Measurements from ENCODE around the gene EDIL3. TPM values are rescaled to one million over a fixed set of nuclear protein-coding genes. Genes with fewer than 3 reads are reported as not detected.

The EDIL3 gene
- total RNA-seq, 2 experiments from 2014 or later, result not detected

DNA sequence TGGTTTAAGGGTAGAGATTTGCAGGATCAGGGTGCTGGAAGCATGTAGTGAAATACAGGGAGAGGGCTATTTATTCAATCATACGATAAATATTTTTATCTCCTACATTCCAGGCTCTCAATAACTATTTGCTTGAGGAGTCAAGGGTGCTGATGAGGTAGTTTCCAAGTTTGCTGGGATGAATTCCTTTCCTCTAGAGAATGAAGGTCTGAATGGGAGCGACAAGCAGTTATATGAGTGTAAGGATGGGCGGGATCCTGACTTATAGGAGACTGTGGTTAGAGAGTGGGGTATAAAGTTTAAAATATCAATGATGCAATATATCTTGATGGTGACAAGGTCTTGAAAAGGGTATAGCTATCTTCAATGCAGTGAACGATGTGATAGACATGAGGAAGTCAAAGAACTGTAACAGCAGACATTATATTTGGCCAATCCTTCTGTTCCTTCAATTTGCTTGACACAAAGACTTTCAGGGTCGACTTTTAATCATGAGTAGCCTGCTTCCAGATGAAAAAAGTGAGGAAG is 462.9 kb downstream of the EDIL3 start:
- no peaks in the 10 kb centered on the region for H3K36me3 Mint-ChIP-seq (ENCODE audit: low read depth)
- ATAC-seq (no peak), DNase-seq (no peak)
- POLR2A ChIA-PET, result no interaction called here
- TF ChIP-seq, protein P1, sequence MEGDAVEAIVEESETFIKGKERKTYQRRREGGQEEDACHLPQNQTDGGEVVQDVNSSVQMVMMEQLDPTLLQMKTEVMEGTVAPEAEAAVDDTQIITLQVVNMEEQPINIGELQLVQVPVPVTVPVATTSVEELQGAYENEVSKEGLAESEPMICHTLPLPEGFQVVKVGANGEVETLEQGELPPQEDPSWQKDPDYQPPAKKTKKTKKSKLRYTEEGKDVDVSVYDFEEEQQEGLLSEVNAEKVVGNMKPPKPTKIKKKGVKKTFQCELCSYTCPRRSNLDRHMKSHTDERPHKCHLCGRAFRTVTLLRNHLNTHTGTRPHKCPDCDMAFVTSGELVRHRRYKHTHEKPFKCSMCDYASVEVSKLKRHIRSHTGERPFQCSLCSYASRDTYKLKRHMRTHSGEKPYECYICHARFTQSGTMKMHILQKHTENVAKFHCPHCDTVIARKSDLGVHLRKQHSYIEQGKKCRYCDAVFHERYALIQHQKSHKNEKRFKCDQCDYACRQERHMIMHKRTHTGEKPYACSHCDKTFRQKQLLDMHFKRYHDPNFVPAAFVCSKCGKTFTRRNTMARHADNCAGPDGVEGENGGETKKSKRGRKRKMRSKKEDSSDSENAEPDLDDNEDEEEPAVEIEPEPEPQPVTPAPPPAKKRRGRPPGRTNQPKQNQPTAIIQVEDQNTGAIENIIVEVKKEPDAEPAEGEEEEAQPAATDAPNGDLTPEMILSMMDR (IDR thresholded peaks at IDR 0.05), result no peak
- H3K9me3 Mint-ChIP-seq, result no peaks in the 10 kb centered on the region
- no peak overlapping the region for H3K27ac Mint-ChIP-seq
- no peak overlapping the region for H3K4me3 Mint-ChIP-seq
- CTCF ChIA-PET, result interaction anchor here (0.5 kb wide), 1 partner anchor 216 kb away, joined by 3 read pairs; no protein-coding TSS in a partner anchor
- H3K4me1 Mint-ChIP-seq (ENCODE audit: low read depth), result no peaks in the 10 kb centered on the region
- intact Hi-C loops (cut with micrococcal nuclease), result no loop called here
- no peaks in the 10 kb centered on the region for H3K27me3 Mint-ChIP-seq

DNA sequence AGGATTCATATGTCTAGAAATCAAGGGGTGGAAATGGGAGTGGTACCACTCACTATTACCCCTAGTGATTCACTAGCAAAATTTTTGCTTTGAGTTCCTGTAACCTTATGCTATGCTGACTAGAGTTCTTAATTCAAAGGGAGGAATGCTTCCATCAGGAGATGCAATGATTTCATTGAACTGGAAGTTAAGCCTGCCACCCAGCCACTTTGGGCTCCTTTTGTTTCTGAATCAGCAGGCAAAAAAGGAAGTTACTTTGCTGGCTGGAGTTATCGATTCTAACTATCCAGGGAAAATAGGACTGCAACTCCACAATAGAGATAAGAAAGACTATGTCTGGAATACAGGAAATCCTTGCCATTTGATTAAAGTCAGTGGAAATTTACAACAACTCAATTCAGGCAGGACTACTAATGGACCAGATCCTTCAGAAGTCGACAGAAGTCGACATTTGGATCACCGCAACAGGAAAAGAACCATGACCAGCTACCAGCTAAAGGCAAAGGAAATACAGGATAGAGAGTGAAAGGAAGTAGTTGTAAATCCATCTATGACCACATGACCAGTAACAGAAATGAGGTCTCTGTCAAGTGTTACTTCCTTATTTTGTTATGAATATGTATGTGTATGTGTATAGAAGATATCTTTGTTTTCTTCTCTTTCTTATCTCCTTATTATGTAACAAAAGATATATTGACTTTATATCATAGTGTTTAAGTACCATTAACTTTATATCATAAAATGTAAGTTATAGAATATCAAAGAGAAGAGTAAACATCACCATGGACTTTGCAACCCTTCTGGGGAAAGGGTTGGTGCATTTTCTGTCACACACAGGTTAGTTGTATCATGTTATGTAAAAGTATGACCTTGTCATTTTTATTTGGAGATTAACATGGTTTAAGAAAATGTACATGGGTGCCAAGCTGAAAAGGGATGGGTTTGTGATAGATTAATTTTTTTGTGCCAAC is 465.3 kb downstream of the EDIL3 start:
- CTCF ChIA-PET, result interaction anchor here (3.0 kb wide), 1 partner anchor 8 kb away, joined by 10 read pairs; no protein-coding TSS in a partner anchor
- H3K4me3 Mint-ChIP-seq, result no peak overlapping the region
- intact Hi-C loops (cut with micrococcal nuclease), result no loop called here
- POLR2A ChIA-PET, result no interaction called here
- TF ChIP-seq, protein P1 (IDR thresholded peaks at IDR 0.05), result no peak
- no peaks in the 10 kb centered on the region for H3K27me3 Mint-ChIP-seq
- H3K9me3 Mint-ChIP-seq, result no peaks in the 10 kb centered on the region
- no peaks in the 10 kb centered on the region for H3K36me3 Mint-ChIP-seq (ENCODE audit: low read depth)
- no peak overlapping the region for H3K27ac Mint-ChIP-seq
- H3K4me1 Mint-ChIP-seq (ENCODE audit: low read depth), result no peaks in the 10 kb centered on the region
- DNase-seq, result no peak
- ATAC-seq, result no peak

DNA sequence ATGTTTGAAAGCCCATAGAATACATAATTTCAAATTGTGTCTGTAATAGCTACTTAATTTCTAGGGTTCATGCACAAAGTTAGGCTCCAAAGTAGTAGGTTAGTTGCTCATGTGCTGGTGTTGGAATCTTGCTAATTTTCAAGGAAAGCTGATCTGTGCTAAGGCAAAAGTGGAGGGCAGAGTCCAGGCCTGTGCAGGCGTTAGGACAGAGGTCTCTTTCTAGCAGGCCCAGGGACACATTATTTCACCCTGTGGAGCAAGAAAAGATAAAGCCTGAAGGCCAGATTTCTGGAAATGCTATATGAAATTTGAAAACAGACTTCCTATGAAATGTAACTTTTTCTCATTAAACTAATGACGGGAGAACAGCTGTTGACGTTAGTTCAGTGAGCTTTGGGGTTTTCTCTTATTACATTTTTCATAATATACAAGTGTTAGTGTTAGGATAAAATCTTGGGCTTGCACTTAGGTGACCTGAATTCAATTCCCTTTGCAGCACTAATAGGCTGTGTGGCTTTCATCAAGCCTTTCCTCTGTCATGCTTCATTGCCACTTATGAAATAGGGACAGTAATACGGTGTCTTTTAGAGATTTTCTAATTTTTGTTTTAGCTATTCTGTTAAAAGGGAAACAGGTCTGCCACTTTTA is 467.3 kb downstream of the EDIL3 start:
- no peaks in the 10 kb centered on the region for H3K27me3 Mint-ChIP-seq
- ChIA-PET CTCF (interaction anchor here (3.0 kb wide), 1 partner anchor 10 kb away, joined by 10 read pairs; no protein-coding TSS in a partner anchor), POLR2A (no interaction called here)
- intact Hi-C loops (cut with micrococcal nuclease), result no loop called here
- no peak for ATAC-seq
- no peaks in the 10 kb centered on the region for H3K36me3 Mint-ChIP-seq (ENCODE audit: low read depth)
- no peak overlapping the region for H3K4me3 Mint-ChIP-seq
- DNase-seq, result no peak
- TF ChIP-seq, protein P1 (IDR thresholded peaks at IDR 0.05), result no peak
- no peaks in the 10 kb centered on the region for H3K4me1 Mint-ChIP-seq (ENCODE audit: low read depth)
- H3K27ac Mint-ChIP-seq, result no peak overlapping the region
- H3K9me3 Mint-ChIP-seq, result no peaks in the 10 kb centered on the region

DNA sequence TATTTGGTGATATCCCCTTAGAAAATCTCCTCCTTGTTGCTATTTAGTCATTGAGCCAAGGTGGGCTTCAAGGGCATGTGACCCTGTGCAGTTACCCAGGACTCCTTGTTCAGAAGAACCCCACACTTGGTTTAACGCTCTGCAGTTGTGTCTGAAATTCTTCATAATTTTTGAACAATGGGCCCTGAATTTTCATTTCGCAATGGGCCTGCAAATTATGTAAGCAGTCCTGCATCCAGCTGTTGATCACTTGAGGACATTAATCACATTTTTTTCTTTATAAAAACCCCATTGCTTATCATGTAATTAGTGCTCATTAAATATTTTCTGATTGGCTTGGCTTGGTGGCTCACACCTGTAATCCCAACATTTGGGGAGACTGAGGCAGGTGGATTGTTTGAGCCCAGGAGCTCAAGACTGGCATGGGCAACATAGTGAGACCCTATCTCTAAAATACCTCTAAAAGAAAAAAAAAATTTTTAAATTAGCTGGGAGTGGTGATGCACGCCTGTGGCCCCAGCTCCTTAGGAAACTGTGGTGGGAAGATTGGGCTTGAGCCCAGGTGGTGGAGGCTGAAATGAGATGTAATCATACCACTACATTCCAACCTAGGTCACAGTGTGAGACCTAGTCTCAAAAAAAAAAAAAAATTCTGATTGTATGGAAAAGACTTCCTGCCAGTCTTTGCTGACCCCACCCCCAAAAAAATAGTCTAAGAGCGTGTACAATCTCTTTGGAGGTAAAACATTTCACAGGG is 469.8 kb downstream of the EDIL3 start:
- H3K27ac Mint-ChIP-seq, result no peak overlapping the region
- H3K36me3 Mint-ChIP-seq (ENCODE audit: low read depth), result no peaks in the 10 kb centered on the region
- DNase-seq, result no peak
- CTCF ChIA-PET, result interaction anchor here (2.4 kb wide), 1 partner anchor 12 kb away, joined by 12 read pairs; no protein-coding TSS in a partner anchor
- TF ChIP-seq, protein P1 (IDR thresholded peaks at IDR 0.05), result no peak
- ATAC-seq, result no peak
- no peaks in the 10 kb centered on the region for H3K27me3 Mint-ChIP-seq
- H3K4me1 Mint-ChIP-seq (ENCODE audit: low read depth), result no peaks in the 10 kb centered on the region
- intact Hi-C loops (cut with micrococcal nuclease), result no loop called here
- H3K9me3 Mint-ChIP-seq, result no peaks in the 10 kb centered on the region
- no peak overlapping the region for H3K4me3 Mint-ChIP-seq
- POLR2A ChIA-PET, result no interaction called here
